GM19351 (cell line): ENCODE data around the gene LAMA3.

ENCODE experiments used
- ATAC-seq: cut with Tn5 transposase; IDR thresholded peaks from one replicate; pipeline ENCODE4 v1.9.1; 2021; ENCODE audit warnings: mild to moderate bottlenecking, moderate library complexity; ENCODE audit not compliant: unreplicated experiment

LAMA3 gene

GRCh38 chr18:23963443-23964165 is 274.4 kb downstream of the LAMA3 start:
- ATAC-seq: no peak

GRCh38 chr18:23964282-23965238 is 275.3 kb downstream of the LAMA3 start:
- ATAC-seq: no peak

- ATAC-seq: no peak
Measured at GRCh38 chr18:23966909-23967308, 277.7 kb downstream of the LAMA3 start.

GRCh38 chr18:23967321-23968089 is 278.3 kb downstream of the LAMA3 start:
- ATAC-seq: peak; percentile 47

- no peak for ATAC-seq
Measured at GRCh38 chr18:23968638-23969604, 279.7 kb downstream of the LAMA3 start.

GRCh38 chr18:23969664-23970063 is 280.4 kb downstream of the LAMA3 start:
- ATAC-seq: no peak

GRCh38 chr18:23970161-23971096 is 281.2 kb downstream of the LAMA3 start:
- ATAC-seq: peak; percentile 58

GRCh38 chr18:23971097-23971440 is 281.8 kb downstream of the LAMA3 start:
- ATAC-seq: no peak

- no peak for ATAC-seq
Measured at GRCh38 chr18:23971666-23972230, 282.5 kb downstream of the LAMA3 start.

- peak; percentile 79 for ATAC-seq
Measured at GRCh38 chr18:23972453-23972852, 283.2 kb downstream of the LAMA3 start.

- no peak for ATAC-seq
Measured at GRCh38 chr18:23977103-23977502, 287.9 kb downstream of the LAMA3 start.

- ATAC-seq: no peak
Measured at GRCh38 chr18:23977719-23978483, 288.6 kb downstream of the LAMA3 start.

GRCh38 chr18:23981369-23981980 is 292.2 kb downstream of the LAMA3 start:
- peak; percentile 86 for ATAC-seq

- ATAC-seq: no peak
Measured at GRCh38 chr18:23982155-23983079, 293.2 kb downstream of the LAMA3 start.

- ATAC-seq: no peak
Measured at GRCh38 chr18:23983112-23983511, 293.9 kb downstream of the LAMA3 start.

- peak; percentile 79 for ATAC-seq
Measured at GRCh38 chr18:23986600-23987359, 297.5 kb downstream of the LAMA3 start.
